SK-N-SH (cell line): Measurements from ENCODE around the gene BGN. TPM values are rescaled to one million over a fixed set of nuclear protein-coding genes. Genes with fewer than 3 reads are reported as not detected.

ENCODE experiments used
- CTCF ChIA-PET: fragments of 300-600, 350-600 bp; formaldehyde crosslinking; extraction: SDS; loops from one replicate; lab custom pipeline; 2021; lab: Yijun Ruan, JAX
- POLR2A ChIA-PET: fragments of 350-600 bp; sonication (Branson Sonifier 250); formaldehyde crosslinking; extraction: SDS; loops from one replicate; lab custom pipeline; 2020; ENCODE audit warnings: antibody characterized with exemption, inconsistent platforms; lab: Yijun Ruan, JAX
- DNase-seq: peaks from one replicate; pipeline ENCODE4 v3.0.0; 2012
- H2AFZ ChIP-seq: fragments of 200-600 bp; sonication (generic); 2 replicates; pipeline ENCODE4 v1.8.1; 2016; ENCODE audit warnings: antibody characterized with exemption, mild to moderate bottlenecking, low read depth
- H3F3A ChIP-seq: fragments of 200-600 bp; sonication (generic); replicated peaks from 2 replicates; pipeline ENCODE3; 2016; ENCODE audit warnings: antibody characterized with exemption, mild to moderate bottlenecking; ENCODE audit not compliant: insufficient read depth
- H3K27ac ChIP-seq, 2 experiments: fragments of 200-500 bp in 1 of 2; fragments of 200-600 bp in 1 of 2; sonication (Bioruptor generic) in 1 of 2; sonication (generic), shearing (Covaris generic) in 1 of 2; 2 replicates each; pipeline versions ENCODE4 v1.5.1 to v1.6.1; 2014 to 2016; ENCODE audit warnings: low read depth in 2 of 2, inconsistent platforms in 1 of 2, low read length in 1 of 2, mild to moderate bottlenecking in 1 of 2, mixed read lengths in 1 of 2
- H3K27me3 ChIP-seq: fragments of 200-600 bp; sonication (generic), shearing (Covaris generic); 2 replicates; pipeline ENCODE4 v1.6.1; 2016; ENCODE audit warnings: mixed run types; ENCODE audit not compliant: insufficient read depth
- H3K36me3 ChIP-seq, 2 experiments: fragments of 200-500 bp in 1 of 2; fragments of 200-600 bp in 1 of 2; sonication (Bioruptor generic) in 1 of 2; sonication (generic) in 1 of 2; replicated peaks in 1 of 2; 2 replicates each; pipeline versions ENCODE3 to v1.5.1; 2014 to 2016; ENCODE audit warnings: low read length in 1 of 2, mild to moderate bottlenecking in 1 of 2; ENCODE audit not compliant: insufficient read depth in 2 of 2, control insufficient read depth in 1 of 2
- H3K4me1 ChIP-seq, 2 experiments: fragments of 200-500 bp in 1 of 2; fragments of 200-600 bp in 1 of 2; sonication (Bioruptor generic) in 1 of 2; sonication (generic), shearing (Covaris generic) in 1 of 2; 2 replicates each; pipeline versions ENCODE4 v1.5.1 to v1.6.1; 2014 to 2016; ENCODE audit warnings: low read depth in 1 of 2, low read length in 1 of 2, mixed run types in 1 of 2; ENCODE audit not compliant: insufficient read depth in 2 of 2, control insufficient read depth in 1 of 2
- H3K4me2 ChIP-seq: fragments of 200-600 bp; sonication (generic), shearing (Covaris generic); 2 replicates; pipeline ENCODE4 v1.6.1; 2017; ENCODE audit warnings: mixed run types
- H3K4me3 ChIP-seq, 2 experiments: fragments of 200-500 bp in 1 of 2; fragments of 200-600 bp in 1 of 2; sonication (Bioruptor generic) in 1 of 2; sonication (generic), shearing (Covaris generic) in 1 of 2; 2 replicates each; pipeline versions ENCODE4 v1.5.1 to v1.8.1; 2014 to 2016; ENCODE audit warnings: low read depth in 2 of 2, inconsistent platforms in 1 of 2, low read length in 1 of 2, mild to moderate bottlenecking in 1 of 2, mixed read lengths in 1 of 2, moderate library complexity in 1 of 2
- H3K79me2 ChIP-seq: fragments of 200-600 bp; sonication (generic); 2 replicates; pipeline ENCODE4 v1.8.1; 2017; ENCODE audit warnings: mild to moderate bottlenecking; ENCODE audit not compliant: insufficient read depth
- H3K9ac ChIP-seq: fragments of 200-600 bp; sonication (generic); 2 replicates; pipeline ENCODE4 v1.6.1; 2017; ENCODE audit warnings: mixed run types
- H3K9me2 ChIP-seq: fragments of 200-600 bp; sonication (generic); 2 replicates; pipeline ENCODE4 v1.6.1; 2017; ENCODE audit warnings: mixed run types
- H3K9me3 ChIP-seq: fragments of 200-600 bp; sonication (generic); 2 replicates; pipeline ENCODE4 v1.6.1; 2017; ENCODE audit warnings: mixed run types, mild to moderate bottlenecking, moderate library complexity
- H4K20me1 ChIP-seq: fragments of 200-600 bp; sonication (generic); 2 replicates; pipeline ENCODE4 v1.6.1; 2017; ENCODE audit warnings: mild to moderate bottlenecking, mixed run types; ENCODE audit not compliant: insufficient read depth
- EP300 ChIP-seq, 2 experiments: IDR thresholded peaks; 2 replicates each; pipeline versions ENCODE4 v1.4.0 to v1.6.1; 2012; ENCODE audit warnings: borderline replicate concordance in 1 of 2, low read depth in 1 of 2, low read length in 1 of 2
- EZH2phosphoT487 ChIP-seq: fragments of 200-600 bp; sonication (generic); IDR thresholded peaks from 2 replicates; pipeline ENCODE4 v1.6.1; 2017; ENCODE audit warnings: low read depth, mixed run types, mild to moderate bottlenecking, antibody characterized with exemption, moderate library complexity, borderline replicate concordance
- GABPA ChIP-seq: IDR thresholded peaks from 2 replicates; pipeline ENCODE4 v1.4.0; 2012; ENCODE audit warnings: low read depth, mild to moderate bottlenecking
- MAX ChIP-seq: IDR thresholded peaks from 2 replicates; pipeline ENCODE4 v1.4.0; 2012; ENCODE audit warnings: low read depth
- MEF2A ChIP-seq: IDR thresholded peaks from 2 replicates; pipeline ENCODE4 v1.4.0; 2012; ENCODE audit warnings: low read depth, borderline replicate concordance
- NFIC ChIP-seq: IDR thresholded peaks from 2 replicates; pipeline ENCODE4 v1.4.0; 2012; ENCODE audit warnings: borderline replicate concordance
- PBX3 ChIP-seq: IDR thresholded peaks from 2 replicates; pipeline ENCODE4; 2012
- POLR2AphosphoS5 ChIP-seq: IDR thresholded peaks from 2 replicates; pipeline ENCODE4 v1.6.1; 2012; ENCODE audit warnings: low read depth, low read length
- RAD21 ChIP-seq: IDR thresholded peaks from 2 replicates; pipeline ENCODE4 v1.6.1; 2012; ENCODE audit warnings: mild to moderate bottlenecking, low read length
- RCOR1 ChIP-seq: fragments of 150-350 bp; IDR thresholded peaks from 2 replicates; pipeline ENCODE4 v1.6.1; 2017; ENCODE audit warnings: antibody characterized with exemption, low read length
- REST ChIP-seq: IDR thresholded peaks from 2 replicates; pipeline ENCODE4 v1.6.1; 2012; ENCODE audit warnings: mild to moderate bottlenecking, low read depth, low read length, moderate library complexity
- RFX5 ChIP-seq: IDR thresholded peaks from 2 replicates; pipeline ENCODE4 v1.6.1; 2012; ENCODE audit warnings: mild to moderate bottlenecking, improper control_type of control experiment, low read length
- SIN3A ChIP-seq: IDR thresholded peaks from 2 replicates; pipeline ENCODE4 v1.6.1; 2012; ENCODE audit warnings: low read depth, mild to moderate bottlenecking, low read length, moderate library complexity, borderline replicate concordance
- TAF1 ChIP-seq: IDR thresholded peaks from 2 replicates; pipeline ENCODE4 v1.6.1; 2012; ENCODE audit warnings: low read depth, mild to moderate bottlenecking, low read length, moderate library complexity, borderline replicate concordance
- TCF12 ChIP-seq: IDR thresholded peaks from 2 replicates; pipeline ENCODE4 v1.4.0; 2012
- USF1 ChIP-seq: IDR thresholded peaks from 2 replicates; pipeline ENCODE4 v1.4.0; 2012; ENCODE audit warnings: low read depth, borderline replicate concordance
- YY1 ChIP-seq: IDR thresholded peaks from 2 replicates; pipeline ENCODE4 v1.4.0; 2012; ENCODE audit warnings: low read depth, mild to moderate bottlenecking
- ZBTB33 ChIP-seq: IDR thresholded peaks from 2 replicates; pipeline ENCODE4 v1.4.0; 2012; ENCODE audit warnings: low read depth, borderline replicate concordance
- WGBS: methylation state at CpG from one replicate; pipeline ENCODE4 v1.1.6; 2017; ENCODE audit warnings: low lambda C conversion rate; 5-methylcytosine and 5-hydroxymethylcytosine counted together
- polyA plus RNA-seq, 3 experiments: library from polyadenylated mRNA; depleted of rRNA; stranded (reverse); fragments of >200 nt; gene quantifications; 2 replicates each; pipeline ENCODE4 v1.2.3, GENCODE V29; 2012

BGN gene
- polyA plus RNA-seq, 1 of the 3 experiments (the other 2 are of a cell fraction): 28.9 TPM

- peak overlapping the region; percentile 54; the same call in 1 of the 2 replicates for H3K4me2 ChIP-seq
- TF ChIP-seq EP300 (IDR thresholded peaks at IDR 0.05; ENCODE audit: borderline replicate concordance in 1 of 2, low read depth in 1 of 2, low read length in 1 of 2): no peak
- TF ChIP-seq EZH2phosphoT487: no peak
- no peak for TF ChIP-seq RAD21
- TF ChIP-seq SIN3A: no peak
- no peak for TF ChIP-seq POLR2AphosphoS5
- no peak for TF ChIP-seq TAF1
- TF ChIP-seq USF1: no peak
- no peak for TF ChIP-seq YY1
- no peak for TF ChIP-seq TCF12
- TF ChIP-seq NFIC: no peak
- TF ChIP-seq PBX3: no peak
- no peak for TF ChIP-seq GABPA
- no peak for TF ChIP-seq RCOR1
- no peak for TF ChIP-seq MAX
- no peak for TF ChIP-seq ZBTB33
- TF ChIP-seq REST: no peak
- TF ChIP-seq RFX5: no peak
- no peak for TF ChIP-seq MEF2A
- TF ChIP-seq, all 33 proteins: peak for 0
- H2AFZ ChIP-seq: peak overlapping the region; percentile 69; the same call in 1 of the 2 replicates
- no peaks in the 10 kb centered on the region for H4K20me1 ChIP-seq
- H3K79me2 ChIP-seq: no peaks in the 10 kb centered on the region
- no peaks in the 10 kb centered on the region for H3K9me2 ChIP-seq
- H3K4me1 ChIP-seq: peaks cover 21 to 41% of the 10 kb centered on the region in 2 experiments; a peak in 3 of 4 replicates
- peak; percentile 51 for DNase-seq
- no peak overlapping the region for H3K4me3 ChIP-seq
- ChIA-PET CTCF (interaction anchor here (0.9 to 11.6 kb wide), 5 partner anchors 8 to 51 kb away, joined by 4 to 203 read pairs (median 10); no protein-coding TSS in a partner anchor), POLR2A (interaction anchor here (0.7 to 2.4 kb wide), 4 partner anchors 13 to 60 kb away, joined by 3 to 13 read pairs (median 4); no protein-coding TSS in a partner anchor)
- no peaks in the 10 kb centered on the region for H3K27me3 ChIP-seq
- H3K9ac ChIP-seq: peak overlapping the region; percentile 49; the same call in 1 of the 2 replicates
- H3K36me3 ChIP-seq: no peaks in the 10 kb centered on the region
- WGBS: 34% methylated on average over 7 of the region's 11 CpGs
- no peaks in the 10 kb centered on the region for H3K9me3 ChIP-seq
- H3K27ac ChIP-seq: peak overlapping the region; percentile 72 to 94
- no peaks in the 10 kb centered on the region for H3F3A ChIP-seq
These were observed 17.4 kb upstream of the BGN start for GRCh38 chrX:153477364-153477857.
